GM21360 (cell line): ENCODE data around the gene CSRP1.
"Not testable (repeated sequence)": the region's sequence is repeated elsewhere in the genome, so short reads cannot be mapped to it uniquely, and the experiment has no call there.

Experiments
- ATAC-seq: cut with Tn5 transposase; IDR thresholded peaks from one replicate; pipeline ENCODE4 v1.9.1; 2021; ENCODE audit warnings: mild to moderate bottlenecking, moderate library complexity; ENCODE audit not compliant: unreplicated experiment

CSRP1 gene

DNA sequence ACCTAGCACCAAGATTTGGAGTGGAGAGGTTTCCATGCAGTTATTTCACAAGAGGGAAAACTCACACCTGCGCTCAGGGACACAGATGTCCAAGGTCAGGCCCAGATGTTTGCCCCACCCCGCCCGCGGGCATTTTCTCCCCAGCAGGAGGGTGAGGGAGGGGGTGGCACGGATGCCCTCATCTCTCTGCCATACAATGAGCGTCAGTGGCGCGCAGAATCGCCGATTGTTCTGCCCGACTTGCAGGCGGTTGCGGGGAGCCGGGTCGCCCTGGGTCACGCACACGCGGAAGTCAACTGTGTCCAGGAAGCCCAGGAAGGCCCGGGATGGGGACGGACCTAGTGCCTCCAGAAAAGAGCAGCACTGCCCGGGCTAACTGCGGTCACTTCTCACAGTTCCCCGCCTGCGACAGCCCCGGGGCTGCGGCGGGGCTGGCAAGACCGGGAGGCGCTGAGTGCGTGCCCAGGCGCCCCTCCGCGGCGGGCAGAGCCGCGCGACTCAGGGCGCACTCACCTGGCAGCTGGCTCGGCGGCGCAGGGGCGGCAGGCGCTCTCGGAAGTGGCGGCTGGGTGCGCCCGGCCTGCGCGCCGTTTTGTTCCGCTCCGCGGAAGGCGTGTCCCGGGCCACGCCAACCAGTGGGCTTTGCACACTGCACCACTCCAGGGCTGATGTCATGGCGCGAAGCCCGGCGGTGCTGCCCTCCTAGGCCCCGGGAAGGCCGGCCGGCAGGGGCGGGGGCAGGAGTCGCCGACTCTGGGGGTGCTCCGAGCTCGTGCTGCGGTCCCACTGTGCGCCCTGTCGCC lies at the start of gene CSRP1:
CSRP1 (minus strand) TSS at position 567 of the 803 bp plus-strand sequence. CDS start 10,820 bp downstream, outside the sequence.
- peak; percentile 77 for ATAC-seq

GRCh38 chr1:201555593-201555945 lies 48.6 kb upstream of the CSRP1 start:
- ATAC-seq, result no peak

- ATAC-seq, result no peak
Measured at GRCh38 chr1:201554789-201555592, 48.1 kb upstream of the CSRP1 start.

DNA sequence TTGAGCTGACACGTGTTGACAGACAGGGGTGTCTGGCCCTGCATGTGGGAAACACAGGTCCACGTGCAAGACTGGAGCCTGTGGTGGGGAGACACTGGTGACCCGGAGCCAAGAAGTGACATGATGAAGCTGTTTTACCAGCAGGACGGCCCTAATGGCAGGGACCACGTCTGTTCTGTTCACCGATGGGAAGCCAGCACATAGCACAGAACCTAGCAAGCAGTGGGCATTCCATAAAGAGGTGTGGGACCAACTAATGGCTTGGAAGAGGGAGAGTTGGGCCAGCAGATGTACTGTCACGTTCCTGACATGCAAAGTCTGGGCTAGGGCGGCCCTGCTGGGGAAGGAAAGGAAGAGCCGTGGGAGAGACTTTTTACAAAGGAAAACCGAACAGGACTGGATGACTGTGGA lies 47.3 kb upstream of the CSRP1 start:
- ATAC-seq, result no peak

- ATAC-seq, result no peak
Measured at GRCh38 chr1:201553496-201554189, 46.7 kb upstream of the CSRP1 start.

DNA sequence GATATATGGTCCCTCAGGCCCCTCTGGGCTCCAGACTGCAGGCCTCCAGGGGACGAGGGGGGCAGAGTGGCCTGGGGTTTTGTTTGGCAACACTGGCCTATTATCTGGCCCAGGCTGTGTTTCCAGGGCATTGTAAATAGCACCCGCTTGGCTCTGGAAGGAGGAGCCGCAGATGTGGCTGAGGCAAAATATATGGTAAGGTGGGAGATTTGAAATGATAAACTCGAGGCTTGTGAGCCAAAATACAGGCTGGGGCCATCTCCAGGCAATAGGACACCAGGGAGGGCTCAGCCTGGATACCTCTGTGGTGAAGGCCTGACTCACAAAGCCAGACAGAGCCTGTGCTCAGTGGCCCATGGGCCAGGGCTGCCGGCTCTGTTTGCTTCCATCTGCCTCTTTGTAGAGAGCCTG lies 46.0 kb upstream of the CSRP1 start:
- ATAC-seq, result no peak

DNA sequence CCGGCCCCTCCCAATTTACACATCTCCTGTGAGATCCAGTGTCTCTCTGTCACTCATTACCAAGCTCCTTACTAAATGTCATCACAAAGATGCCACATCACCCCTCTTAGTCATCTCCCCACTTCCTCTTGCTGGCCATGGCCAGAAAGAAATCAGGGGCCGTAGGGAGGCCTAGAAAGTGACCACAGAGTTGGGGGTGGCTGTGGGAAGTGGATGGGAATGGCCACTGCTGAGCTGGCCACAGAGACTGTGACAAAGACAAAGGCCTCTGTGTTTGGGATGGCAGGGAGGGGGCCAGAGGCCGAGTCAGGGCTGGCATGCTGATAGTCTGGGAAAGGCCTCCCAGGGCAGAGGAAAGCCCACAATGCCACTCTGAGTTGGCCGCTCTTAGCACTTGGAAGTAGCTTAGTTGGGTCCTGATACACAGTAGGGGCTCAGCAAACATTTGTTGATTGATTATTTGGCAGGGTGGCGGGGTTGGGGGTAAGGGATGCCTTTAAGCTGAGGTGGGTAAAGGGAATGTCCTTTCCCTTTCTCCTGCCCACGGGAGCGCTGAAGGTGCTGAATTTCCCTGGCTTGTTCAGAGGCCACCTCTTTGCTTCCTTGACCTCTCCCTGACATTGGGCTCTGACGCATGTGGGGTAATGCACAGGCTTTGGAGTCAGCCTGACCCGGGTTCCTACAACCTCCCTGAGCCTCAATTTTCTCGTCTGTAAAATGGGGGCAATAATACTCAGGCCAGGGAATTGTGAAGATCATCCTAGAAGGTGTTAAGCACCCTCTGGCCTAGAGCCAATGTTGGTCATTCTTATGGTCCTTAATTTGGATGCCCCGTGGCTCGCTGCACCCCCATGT lies 45.2 kb upstream of the CSRP1 start:
- ATAC-seq, result no peak

DNA sequence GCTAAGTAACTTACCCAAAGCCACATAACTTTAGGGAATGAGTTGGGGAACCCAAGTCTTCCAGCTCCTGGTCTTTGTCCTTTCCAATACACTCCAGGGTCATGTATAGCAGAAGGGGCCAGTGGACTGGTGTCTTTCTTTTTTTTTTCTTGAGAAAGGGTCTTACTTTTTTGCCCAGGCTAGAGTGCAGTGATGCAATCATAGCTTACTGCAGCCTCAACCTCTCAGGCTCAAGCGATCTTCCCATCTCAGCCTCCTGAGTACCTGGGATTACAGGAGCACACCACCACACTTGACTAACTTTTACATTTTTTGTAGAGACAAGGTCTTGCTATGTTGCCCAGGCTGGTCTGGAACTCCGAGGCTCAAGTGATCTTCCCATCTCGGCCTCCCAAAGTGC lies 44.2 kb upstream of the CSRP1 start:
- no peak for ATAC-seq

- not testable (repeated sequence) for ATAC-seq
Measured at GRCh38 chr1:201549522-201549921, 42.6 kb upstream of the CSRP1 start.

DNA sequence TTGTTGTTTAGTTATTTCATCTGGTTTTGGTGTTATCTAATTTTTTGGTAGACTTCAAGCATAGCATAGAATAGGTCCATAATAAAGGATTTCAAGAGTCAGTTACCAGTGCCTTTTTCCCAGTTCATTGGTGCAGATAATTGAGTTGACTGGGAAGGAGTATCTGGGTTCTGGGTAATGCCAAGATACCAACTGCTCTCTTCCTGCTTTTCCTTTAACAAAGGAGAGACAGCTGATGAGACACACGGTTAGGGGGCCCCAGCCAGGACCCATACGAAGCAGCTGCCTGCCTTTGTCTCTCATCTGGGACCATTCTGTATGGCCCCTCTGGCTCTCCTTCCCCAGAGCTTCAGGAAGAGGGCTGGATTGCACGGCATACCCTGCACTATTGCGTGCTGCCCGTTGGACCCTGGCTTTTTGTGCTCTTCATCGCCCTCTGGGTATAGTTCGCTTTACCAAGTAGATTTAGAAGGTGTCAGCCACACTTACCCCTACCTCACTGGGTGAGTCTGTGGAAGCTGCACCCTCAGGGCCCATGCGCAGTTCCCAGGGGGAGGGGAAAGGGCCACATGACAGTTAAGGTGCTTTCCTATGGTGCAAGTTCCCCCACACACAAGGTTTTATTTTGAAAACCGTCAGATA lies 39.0 kb upstream of the CSRP1 start:
- ATAC-seq, result no peak

DNA sequence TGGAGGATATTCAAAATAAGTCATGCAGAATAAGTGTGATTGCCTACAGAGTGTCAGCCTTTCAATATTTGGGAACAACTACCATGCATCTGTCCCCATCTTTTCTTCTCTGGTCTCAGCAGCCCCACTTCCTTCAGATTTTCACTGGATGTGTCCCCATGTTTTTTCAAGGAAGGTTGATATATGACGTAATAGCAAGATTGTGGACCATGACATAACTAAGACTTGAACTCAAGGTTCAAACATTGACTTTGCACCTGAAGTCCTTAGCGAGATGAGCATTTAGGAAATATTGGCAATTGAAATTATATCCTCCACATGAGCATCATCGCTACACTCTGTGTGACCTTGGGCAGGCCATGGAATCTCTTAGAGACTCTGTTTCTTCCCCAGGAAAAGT lies 37.8 kb upstream of the CSRP1 start:
- no peak for ATAC-seq

GRCh38 chr1:201543871-201544642 lies 37.1 kb upstream of the CSRP1 start:
- no peak for ATAC-seq

DNA sequence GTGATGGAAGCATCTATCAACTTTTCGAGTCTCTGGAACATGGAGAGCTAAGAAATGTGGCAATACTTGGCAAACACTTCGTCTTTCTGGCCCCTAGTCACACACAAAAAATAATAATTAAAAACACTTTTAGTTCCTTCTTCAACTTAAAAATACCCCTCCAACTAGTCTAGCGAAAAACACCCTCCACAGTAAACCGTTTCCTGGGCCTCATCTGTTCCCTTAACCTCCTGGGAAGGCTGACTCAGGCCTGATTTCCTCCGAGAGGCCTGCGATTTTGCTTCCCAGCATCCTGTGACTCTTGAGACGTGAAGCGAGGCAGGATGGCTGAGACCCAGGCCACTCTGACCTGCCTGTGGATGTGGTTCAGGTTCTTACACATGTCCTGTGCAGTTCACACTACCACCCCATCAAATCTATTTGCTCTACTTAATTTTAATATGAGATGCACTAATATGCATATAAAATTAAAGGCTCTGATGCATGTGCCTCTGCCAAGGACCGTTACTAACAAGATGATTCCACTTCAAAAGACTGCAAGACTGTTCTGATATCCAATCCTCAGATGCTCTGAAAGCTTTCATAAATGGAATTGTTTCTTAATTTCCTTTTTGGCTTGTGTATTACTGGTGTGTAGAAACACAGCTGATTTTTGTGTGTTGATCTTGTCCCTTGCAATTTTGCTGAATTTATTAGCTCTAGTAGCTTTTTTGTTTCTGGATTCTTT lies 35.5 kb upstream of the CSRP1 start:
- ATAC-seq, result no peak

DNA sequence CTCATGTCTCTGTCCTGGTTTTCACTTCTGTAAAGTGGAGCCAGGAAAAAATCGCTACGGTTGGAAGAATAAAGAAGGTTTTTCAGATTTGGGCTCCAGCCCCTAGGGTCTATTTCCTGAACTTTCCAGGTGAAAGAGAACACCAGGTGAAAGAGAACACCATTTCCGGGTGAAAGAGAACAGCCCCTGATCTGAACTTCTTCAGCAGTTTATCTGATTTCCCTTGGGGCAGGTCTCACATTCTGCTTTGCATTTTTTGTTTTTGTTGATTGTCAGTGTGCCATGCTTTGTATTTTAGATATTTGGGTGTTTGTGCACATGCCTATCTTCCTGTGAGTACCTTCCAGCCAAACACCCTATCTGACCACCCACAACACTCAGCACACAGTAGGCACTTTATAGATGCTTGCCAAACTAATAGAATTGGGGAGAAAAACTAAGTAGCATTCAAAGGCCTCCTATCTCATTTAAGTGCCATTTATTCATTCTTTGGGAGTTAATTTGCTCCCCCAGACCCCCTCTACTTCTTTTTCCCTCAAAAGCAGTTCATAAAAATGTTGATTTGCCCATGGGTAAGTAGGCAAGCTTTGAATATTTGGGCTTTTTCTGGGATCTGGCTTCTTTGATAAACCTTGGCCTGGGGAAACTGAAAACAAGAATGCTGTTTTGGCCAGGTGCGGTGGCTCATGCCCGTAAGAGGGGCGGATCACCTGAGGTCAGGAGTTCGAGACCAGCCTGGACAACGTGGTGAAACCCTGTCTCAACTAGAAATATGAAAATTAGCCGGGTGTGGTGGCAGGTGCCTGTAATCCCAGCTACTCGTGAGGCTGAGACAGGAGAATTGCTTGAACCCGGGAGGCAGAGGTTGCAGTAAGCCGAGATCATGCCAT lies 34.2 kb upstream of the CSRP1 start:
- ATAC-seq, result no peak

DNA sequence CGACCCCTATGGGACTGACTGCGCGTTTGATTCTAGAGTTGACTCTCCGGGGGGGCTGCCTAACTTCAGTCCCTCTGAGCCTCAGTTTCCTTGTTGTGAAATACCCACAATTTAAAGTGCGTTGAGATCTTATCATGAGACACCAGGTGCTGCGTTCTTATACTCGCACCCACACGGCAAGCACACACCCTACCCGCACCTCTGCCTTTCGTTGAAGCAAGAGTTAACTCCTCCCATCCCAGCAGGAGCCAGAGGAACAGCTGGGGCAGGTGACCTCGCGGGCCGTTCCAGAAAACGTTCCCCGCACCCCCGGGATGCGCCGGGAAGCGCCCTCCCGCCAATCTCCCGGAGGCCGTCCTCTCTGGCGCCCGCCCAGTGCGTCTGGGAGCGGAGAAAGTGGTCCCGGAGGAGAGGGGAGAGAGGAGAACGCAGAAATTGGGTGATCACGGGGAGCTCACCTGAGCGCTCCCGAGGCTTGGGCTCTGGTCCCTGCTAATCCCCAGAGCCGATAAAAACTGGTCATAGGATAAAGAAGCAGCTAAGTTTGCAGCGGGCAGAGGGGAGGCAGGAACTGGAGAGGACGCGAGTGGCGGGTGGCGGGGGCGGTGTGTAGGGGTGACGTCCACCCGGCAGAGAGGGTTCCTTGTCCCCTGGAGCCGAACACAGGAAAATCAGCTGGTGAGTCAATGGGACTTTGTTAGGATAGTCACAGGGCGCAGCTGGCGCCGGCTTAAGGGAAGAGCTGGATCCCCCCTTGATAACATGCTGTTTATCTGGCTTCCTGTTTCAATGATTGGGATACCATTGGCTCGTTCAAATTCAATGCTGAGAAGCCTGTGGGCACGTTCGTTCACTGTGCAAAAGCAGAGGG lies 32.9 kb upstream of the CSRP1 start:
- ATAC-seq, result no peak

- ATAC-seq, result no peak
Measured at GRCh38 chr1:201538612-201539551, 32.0 kb upstream of the CSRP1 start, which contains the start of gene NAV1. TSS of gene NAV1 (plus strand) at chr1:201539127. CDS start at chr1:201622885, 83,758 bp downstream.
